Measurements from ENCODE around the gene RHOU. TPM values are rescaled to one million over a fixed set of nuclear protein-coding genes. Genes with fewer than 3 reads are reported as not detected.

The RHOU gene
- polyA plus RNA-seq, 1 donor from 2014 or later: 13.0 TPM

DNA sequence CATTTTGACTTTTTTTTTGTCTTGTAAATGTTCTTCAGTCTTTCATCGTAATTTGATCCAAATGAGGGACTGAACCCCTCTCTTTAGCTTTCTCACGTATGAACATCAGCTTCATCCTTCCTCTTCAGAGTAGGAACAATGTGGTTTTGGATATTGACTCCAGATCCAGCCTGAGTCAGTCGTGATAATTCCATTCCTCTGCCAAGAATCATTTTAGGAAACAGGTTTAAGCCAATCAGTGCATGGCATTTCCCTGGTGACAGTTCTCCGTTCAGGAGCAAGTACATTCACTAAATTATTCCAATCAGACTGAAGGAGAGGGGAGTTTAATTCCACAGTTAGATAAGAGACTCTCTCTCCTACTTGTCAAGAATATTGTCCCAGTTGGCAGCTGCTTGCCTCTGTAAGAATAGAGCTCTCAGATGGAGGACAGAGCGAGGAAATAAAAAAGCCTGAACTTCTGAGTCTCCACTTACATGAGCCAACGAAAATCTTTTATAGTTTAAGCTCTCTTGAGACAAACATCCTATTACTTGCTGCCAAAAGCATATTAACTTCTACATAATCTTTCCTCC lies 18.6 kb downstream of the RHOU start:
- no peak overlapping the region for H3K4me2 ChIP-seq (ENCODE audit: low read length)
- no peak overlapping the region for H3K4me3 ChIP-seq (ENCODE audit: low read length)
- TF ChIP-seq EP300 (conservative IDR thresholded peaks at IDR 0.05; ENCODE audit: poor library complexity, severe bottlenecking): no peak
- TF ChIP-seq TAF1 (IDR thresholded peaks at IDR 0.05; ENCODE audit: low read depth): no peak
- no peak for TF ChIP-seq EZH2 (IDR thresholded peaks at IDR 0.05; ENCODE audit: borderline replicate concordance, insufficient read depth, low read length, poor library complexity, severe bottlenecking)
- no peak for TF ChIP-seq MXI1 (conservative IDR thresholded peaks at IDR 0.05; ENCODE audit: poor library complexity, severe bottlenecking)
- no peak for TF ChIP-seq RAD21 (conservative IDR thresholded peaks at IDR 0.05)
- no peak for TF ChIP-seq SMC3 (conservative IDR thresholded peaks at IDR 0.05; ENCODE audit: poor library complexity)
- no peak for TF ChIP-seq POLR2AphosphoS5 (IDR thresholded peaks at IDR 0.05)
- TF ChIP-seq, protein P1, sequence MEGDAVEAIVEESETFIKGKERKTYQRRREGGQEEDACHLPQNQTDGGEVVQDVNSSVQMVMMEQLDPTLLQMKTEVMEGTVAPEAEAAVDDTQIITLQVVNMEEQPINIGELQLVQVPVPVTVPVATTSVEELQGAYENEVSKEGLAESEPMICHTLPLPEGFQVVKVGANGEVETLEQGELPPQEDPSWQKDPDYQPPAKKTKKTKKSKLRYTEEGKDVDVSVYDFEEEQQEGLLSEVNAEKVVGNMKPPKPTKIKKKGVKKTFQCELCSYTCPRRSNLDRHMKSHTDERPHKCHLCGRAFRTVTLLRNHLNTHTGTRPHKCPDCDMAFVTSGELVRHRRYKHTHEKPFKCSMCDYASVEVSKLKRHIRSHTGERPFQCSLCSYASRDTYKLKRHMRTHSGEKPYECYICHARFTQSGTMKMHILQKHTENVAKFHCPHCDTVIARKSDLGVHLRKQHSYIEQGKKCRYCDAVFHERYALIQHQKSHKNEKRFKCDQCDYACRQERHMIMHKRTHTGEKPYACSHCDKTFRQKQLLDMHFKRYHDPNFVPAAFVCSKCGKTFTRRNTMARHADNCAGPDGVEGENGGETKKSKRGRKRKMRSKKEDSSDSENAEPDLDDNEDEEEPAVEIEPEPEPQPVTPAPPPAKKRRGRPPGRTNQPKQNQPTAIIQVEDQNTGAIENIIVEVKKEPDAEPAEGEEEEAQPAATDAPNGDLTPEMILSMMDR (IDR thresholded peaks at IDR 0.05; ENCODE audit: poor library complexity, severe bottlenecking): no peak
- TF ChIP-seq, protein P2, sequence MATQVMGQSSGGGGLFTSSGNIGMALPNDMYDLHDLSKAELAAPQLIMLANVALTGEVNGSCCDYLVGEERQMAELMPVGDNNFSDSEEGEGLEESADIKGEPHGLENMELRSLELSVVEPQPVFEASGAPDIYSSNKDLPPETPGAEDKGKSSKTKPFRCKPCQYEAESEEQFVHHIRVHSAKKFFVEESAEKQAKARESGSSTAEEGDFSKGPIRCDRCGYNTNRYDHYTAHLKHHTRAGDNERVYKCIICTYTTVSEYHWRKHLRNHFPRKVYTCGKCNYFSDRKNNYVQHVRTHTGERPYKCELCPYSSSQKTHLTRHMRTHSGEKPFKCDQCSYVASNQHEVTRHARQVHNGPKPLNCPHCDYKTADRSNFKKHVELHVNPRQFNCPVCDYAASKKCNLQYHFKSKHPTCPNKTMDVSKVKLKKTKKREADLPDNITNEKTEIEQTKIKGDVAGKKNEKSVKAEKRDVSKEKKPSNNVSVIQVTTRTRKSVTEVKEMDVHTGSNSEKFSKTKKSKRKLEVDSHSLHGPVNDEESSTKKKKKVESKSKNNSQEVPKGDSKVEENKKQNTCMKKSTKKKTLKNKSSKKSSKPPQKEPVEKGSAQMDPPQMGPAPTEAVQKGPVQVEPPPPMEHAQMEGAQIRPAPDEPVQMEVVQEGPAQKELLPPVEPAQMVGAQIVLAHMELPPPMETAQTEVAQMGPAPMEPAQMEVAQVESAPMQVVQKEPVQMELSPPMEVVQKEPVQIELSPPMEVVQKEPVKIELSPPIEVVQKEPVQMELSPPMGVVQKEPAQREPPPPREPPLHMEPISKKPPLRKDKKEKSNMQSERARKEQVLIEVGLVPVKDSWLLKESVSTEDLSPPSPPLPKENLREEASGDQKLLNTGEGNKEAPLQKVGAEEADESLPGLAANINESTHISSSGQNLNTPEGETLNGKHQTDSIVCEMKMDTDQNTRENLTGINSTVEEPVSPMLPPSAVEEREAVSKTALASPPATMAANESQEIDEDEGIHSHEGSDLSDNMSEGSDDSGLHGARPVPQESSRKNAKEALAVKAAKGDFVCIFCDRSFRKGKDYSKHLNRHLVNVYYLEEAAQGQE (IDR thresholded peaks at IDR 0.05; ENCODE audit: borderline replicate concordance): no peak
- H3K9me2 ChIP-seq (ENCODE audit: insufficient read depth, low read length): no peaks in the 10 kb centered on the region
- H4K20me1 ChIP-seq (ENCODE audit: insufficient read depth): no peaks in the 10 kb centered on the region
- H3K27ac ChIP-seq (ENCODE audit: low read length): no peak overlapping the region
- no peak overlapping the region for H2AFZ ChIP-seq (ENCODE audit: low read depth, low read length)
- no peaks in the 10 kb centered on the region for H3F3A ChIP-seq (ENCODE audit: insufficient read depth, low read length, poor library complexity, severe bottlenecking)
- no peaks in the 10 kb centered on the region for H3K79me2 ChIP-seq (replicated peaks; ENCODE audit: insufficient read depth, low read length)
- H3K9ac ChIP-seq (ENCODE audit: low read length): no peak overlapping the region
- no peaks in the 10 kb centered on the region for H3K36me3 ChIP-seq (ENCODE audit: insufficient read depth, low read length)
- no peaks in the 10 kb centered on the region for H3K9me3 ChIP-seq (ENCODE audit: low read length)
- H3K27me3 ChIP-seq (ENCODE audit: insufficient read depth, low read depth, low read length): no peaks in the 10 kb centered on the region

DNA sequence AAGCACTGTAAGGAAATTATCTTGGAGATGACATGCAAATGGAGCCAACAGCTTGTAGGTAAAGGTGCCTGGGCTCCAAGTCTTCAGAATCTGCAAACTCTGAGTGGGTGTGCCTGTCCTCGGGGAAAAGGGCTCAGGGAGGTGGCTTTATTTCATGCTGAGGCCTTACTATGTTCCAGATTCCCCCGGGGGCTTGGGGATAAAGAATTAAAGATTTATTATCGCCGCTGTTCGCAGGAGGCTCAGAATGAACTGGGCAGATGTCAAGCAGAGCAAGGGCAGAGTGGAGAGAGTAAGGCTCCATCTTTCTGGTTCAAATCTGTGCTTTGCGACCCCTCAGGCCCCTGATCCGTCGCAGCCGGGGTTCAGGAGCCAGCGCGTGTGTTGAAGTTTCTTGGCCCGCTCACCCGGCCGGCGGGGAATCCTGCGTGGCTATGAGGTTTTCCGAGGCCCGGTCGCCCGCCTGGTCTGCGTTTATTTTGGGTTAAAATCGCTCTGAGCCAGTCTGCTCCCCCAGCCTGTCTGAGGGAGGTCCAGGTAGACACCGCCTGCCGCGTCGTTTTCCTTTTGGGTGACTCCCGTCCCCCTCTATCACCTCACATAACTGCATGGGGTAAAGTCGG lies 19.5 kb downstream of the RHOU start:
- Histone ChIP-seq H3K27me3 (ENCODE audit: insufficient read depth, low read depth, low read length) (no peaks in the 10 kb centered on the region), H4K20me1 (ENCODE audit: insufficient read depth) (no peaks in the 10 kb centered on the region), H3K27ac (ENCODE audit: low read length) (no peak overlapping the region), H3K4me3 (ENCODE audit: low read length) (no peak overlapping the region), H3K9ac (ENCODE audit: low read length) (no peak overlapping the region), H3K36me3 (ENCODE audit: insufficient read depth, low read length) (no peaks in the 10 kb centered on the region), H3K9me2 (ENCODE audit: insufficient read depth, low read length) (no peaks in the 10 kb centered on the region), H3K4me2 (ENCODE audit: low read length) (no peak overlapping the region), H3K9me3 (ENCODE audit: low read length) (no peaks in the 10 kb centered on the region), H3K79me2 (replicated peaks; ENCODE audit: insufficient read depth, low read length) (no peaks in the 10 kb centered on the region), H2AFZ (ENCODE audit: low read depth, low read length) (no peak overlapping the region), H3F3A (ENCODE audit: insufficient read depth, low read length, poor library complexity, severe bottlenecking) (no peaks in the 10 kb centered on the region)
- TF ChIP-seq MXI1 (conservative IDR thresholded peaks at IDR 0.05; ENCODE audit: poor library complexity, severe bottlenecking) (no peak), SMC3 (conservative IDR thresholded peaks at IDR 0.05; ENCODE audit: poor library complexity) (no peak), EP300 (conservative IDR thresholded peaks at IDR 0.05; ENCODE audit: poor library complexity, severe bottlenecking) (no peak), EZH2 (IDR thresholded peaks at IDR 0.05; ENCODE audit: borderline replicate concordance, insufficient read depth, low read length, poor library complexity, severe bottlenecking) (no peak), POLR2AphosphoS5 (IDR thresholded peaks at IDR 0.05) (no peak), TAF1 (IDR thresholded peaks at IDR 0.05; ENCODE audit: low read depth) (no peak), RAD21 (conservative IDR thresholded peaks at IDR 0.05) (no peak)
- TF ChIP-seq, protein P1 (IDR thresholded peaks at IDR 0.05; ENCODE audit: poor library complexity, severe bottlenecking): no peak
- TF ChIP-seq, protein P2 (IDR thresholded peaks at IDR 0.05; ENCODE audit: borderline replicate concordance): no peak

Measured in neural cell (in vitro differentiated cells).